Measurements from ENCODE around the gene FPGS.

The FPGS gene

DNA sequence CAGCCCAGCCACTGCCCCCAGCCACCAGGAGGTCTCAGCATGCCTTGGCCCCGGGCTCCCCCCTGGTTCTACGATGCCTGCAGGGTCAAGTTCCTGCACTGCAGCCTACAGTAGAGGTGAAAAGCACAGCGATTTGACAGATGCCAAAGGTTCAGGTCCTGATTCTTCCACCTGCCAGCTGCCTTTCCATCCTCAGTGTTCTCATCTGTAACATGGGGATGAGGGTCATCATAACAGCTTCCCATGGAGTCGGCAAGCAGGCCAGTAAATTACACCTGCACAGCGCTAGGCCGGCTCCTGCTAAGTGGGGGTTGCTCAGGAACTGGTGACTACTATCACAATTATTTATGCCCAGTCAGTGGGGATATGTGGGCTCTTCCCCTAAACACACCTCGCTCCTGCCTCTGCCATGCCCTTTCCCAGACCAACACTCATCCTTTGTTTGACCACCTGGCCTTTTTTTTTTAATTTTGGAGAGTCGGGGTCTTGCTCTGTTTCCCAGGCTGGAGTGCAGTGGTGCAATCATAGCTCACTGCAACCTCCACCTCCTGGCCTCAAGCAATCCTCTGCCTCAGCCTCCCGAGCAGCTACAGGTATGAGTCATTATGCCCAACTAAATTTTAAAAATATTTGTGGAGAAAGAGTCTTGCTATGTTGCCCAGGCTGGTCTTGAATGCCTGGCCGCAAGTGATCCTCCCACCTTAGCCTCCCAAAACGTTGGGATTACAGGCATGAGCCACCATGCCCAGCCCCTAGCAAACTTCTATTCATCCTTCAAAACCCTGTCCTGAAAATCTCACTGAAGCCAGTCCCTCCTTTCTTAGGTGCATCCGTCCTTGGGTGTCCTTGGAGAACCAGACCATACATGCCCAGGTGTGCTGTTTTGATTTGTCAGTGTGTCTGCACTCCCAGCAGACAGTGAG, 45.4 kb downstream of the FPGS start:
- H3K27ac Mint-ChIP-seq, result peak overlapping the region in 1 of 2 donors; percentile 46
- H3K27me3 Mint-ChIP-seq, result no peaks in the 10 kb centered on the region
- no peak for DNase-seq
- ATAC-seq, result no peak
- H3K9me3 Mint-ChIP-seq, result peaks cover 11 to 25% of the 10 kb centered on the region in 2 donors
- no peak overlapping the region for H3K4me3 Mint-ChIP-seq
- peaks cover 16% of the 10 kb centered on the region for H3K4me1 Mint-ChIP-seq

DNA sequence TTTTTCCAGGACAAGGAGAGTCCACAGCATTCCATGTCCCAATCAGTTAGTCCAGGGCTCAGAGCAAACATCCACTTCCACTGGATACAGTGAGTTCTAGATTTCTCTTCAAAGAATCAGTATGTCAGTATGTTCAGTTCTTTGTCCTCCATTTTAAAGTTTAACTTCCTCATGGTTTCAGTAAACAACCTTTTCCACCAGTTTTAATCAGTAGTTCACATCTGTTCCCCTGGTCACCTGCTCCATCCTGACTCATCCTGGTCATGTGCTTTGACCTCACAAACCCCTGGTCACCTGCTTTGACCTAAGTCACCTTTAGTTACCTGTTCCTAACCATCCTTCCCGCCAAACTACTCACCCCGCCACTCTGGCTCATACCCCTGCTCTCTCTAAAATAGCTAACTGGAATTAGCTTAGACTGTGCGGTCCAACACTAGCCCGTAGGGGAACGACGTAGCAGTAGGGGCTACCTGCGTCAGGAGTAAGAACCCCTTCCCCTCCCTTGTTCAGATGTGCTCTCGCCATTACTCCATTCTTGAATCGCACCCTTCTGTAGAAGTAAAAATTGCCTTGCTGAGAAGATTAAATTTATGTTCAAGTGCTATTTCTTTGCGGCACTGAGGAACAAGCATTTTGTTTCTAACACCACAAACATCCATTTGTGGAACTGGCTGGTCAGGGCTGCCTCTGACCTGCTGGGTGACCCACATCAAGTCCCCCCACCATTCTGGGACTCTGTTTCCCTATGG, 46.2 kb downstream of the FPGS start:
- H3K4me3 Mint-ChIP-seq, result no peak overlapping the region
- ATAC-seq (no peak), DNase-seq (no peak)
- H3K27ac Mint-ChIP-seq, result peak overlapping the region in 1 of 2 donors; percentile 28
- no peaks in the 10 kb centered on the region for H3K27me3 Mint-ChIP-seq
- H3K4me1 Mint-ChIP-seq, result peaks cover 24% of the 10 kb centered on the region
- peaks cover 11 to 25% of the 10 kb centered on the region in 2 donors for H3K9me3 Mint-ChIP-seq

DNA sequence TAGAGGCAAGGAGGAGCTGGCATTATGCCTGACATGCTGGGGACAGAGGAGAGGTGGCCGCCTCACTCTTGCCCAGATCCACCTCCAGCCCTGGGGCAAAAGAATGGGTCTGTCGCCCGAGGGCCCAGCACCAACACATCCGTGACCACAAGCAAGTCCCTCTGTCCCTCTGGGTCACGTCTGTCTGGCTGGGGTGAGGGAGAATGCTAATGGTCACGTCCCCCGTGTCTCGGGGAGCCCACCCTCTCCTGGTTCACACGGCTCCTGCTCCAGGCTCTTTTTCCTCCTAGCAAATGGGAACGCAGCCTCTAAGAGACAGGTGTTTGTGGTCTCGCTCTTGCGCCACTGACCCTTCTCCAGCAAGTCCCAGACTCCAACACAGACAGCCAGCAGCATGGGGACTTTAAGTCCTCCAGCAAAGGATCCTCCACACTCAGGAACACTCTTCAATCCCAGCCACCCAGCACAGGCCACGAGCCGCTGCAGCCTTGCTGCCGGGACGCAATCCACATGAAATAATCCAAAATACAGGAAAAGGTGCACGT, 47.7 kb downstream of the FPGS start:
- Mint-ChIP-seq H3K27ac (peak overlapping the region in 1 of 2 donors; percentile 15), H3K4me3 (no peak overlapping the region), H3K9me3 (peaks cover 11 to 25% of the 10 kb centered on the region in 2 donors), H3K27me3 (no peaks in the 10 kb centered on the region), H3K4me1 (peaks cover 35% of the 10 kb centered on the region)
- no peak for DNase-seq
- ATAC-seq, result no peak

DNA sequence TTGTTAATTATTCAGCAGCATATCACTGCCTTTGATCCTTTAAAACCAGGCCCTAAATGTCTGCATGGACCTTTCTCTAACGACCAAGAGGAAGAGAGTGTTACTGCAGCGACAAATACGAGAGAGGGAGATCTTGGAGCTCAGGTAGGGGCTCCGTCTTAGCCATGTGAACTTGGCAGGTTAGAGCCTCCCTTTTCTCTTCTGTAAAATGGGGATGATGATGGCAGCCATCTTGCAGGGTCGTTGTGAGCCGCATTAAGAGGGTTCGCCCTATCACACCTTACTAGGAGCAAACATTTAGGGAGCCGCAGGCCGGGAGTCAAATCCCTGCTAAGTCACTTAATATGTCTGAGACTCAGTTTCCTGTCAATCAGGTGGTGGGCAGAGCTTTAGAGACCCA, 50.1 kb downstream of the FPGS start:
- H3K27me3 Mint-ChIP-seq, result no peaks in the 10 kb centered on the region
- peak overlapping the region; percentile 27 to 65 for H3K27ac Mint-ChIP-seq

DNA sequence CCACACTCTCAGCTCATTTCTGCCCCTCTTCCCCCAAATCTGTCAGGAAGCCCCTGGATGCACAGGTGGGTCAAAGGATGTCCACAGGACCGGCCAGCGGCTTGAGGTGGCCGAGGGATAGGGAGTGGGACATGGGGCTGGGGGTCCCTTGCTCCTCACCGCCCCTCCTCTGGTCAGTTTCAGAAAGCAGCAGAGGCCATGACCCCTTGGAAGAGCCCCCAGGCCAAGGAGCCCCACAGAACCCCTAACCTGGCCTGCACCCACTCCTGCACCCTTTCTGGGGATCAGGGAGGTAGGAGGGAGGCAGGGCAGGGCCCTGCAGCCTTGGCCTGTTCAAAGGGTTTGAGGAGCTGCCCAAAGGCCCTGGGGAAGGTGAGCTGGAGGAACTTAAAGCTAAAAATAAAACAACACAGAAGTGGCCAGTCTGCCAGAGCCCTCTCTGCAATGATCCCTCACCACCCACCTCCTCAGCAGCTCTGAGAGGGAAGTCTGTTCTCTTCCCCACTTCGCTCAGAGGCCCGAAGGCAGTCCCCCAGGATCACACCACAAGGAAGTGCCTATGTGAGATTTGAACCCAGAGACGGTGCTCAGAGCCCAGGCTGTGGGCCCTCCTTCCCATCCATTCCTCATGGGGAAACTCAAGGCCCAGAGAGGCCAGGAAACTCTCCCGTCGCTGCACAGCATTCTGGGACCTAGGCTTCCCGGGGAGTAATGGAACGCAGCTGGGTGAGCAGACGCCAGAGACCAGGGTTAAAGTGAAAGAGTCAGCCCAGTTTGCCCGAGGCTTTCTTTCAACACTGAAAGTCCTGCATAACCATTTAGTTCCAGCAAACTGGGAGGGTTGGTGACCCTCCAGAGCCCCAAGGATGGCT, 50.9 kb downstream of the FPGS start:
- peak; percentile 29 for ATAC-seq
- no peak for DNase-seq
- H3K4me3 Mint-ChIP-seq, result peak overlapping the region; percentile 88 to 91
- peak overlapping the region; percentile 97 to 99 for H3K27ac Mint-ChIP-seq
- H3K4me1 Mint-ChIP-seq, result peaks cover 52% of the 10 kb centered on the region
- H3K9me3 Mint-ChIP-seq, result peaks cover 11 to 19% of the 10 kb centered on the region in 2 donors
- no peaks in the 10 kb centered on the region for H3K27me3 Mint-ChIP-seq

More for the DNA sequence above, 50.1 kb downstream of the FPGS start:
- DNase-seq (no peak), ATAC-seq (no peak)
- Mint-ChIP-seq H3K4me1 (peaks cover 48% of the 10 kb centered on the region), H3K4me3 (peak overlapping the region; percentile 88 to 91), H3K9me3 (peaks cover 11 to 25% of the 10 kb centered on the region in 2 donors)

DNA sequence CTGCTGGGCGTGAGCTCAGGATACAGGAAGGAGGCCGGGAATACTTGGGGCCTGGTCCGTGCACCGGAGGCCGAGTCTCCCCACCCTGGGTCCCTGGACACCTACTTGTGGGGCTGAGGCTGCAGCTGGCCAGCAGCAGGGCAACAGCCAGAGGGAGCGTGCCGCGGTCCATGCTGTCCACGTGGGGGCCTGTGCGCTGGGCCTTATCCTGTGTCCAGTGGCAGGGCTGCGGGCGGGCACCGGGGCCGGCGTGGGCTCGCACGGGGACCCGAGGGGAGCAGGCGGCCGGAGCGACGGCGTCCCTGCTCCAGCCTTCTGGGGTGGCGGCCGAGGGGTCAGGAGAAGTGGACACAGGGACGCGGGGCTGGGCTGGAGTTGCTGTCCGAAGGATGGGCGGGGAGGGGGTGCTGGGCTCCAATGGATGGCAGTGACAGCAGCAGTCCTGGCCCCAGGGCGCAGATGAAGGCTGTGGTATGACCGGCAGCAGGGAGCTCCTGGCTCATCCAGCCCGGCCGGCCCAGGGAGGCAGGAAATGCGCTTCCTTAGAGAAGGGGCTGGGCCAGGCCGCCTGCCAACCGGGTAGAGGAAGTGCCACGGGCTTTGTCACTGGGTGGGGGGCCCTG, 51.6 kb downstream of the FPGS start, which contains the start of gene ENG:
Gene ENG (minus strand): TSS at position 475 of the 623 bp plus-strand sequence. CDS start 303 bp downstream, at position 172.
- ATAC-seq (peak; percentile 77), DNase-seq (no peak)
- Mint-ChIP-seq H3K9me3 (peaks cover 7 to 12% of the 10 kb centered on the region in 2 donors), H3K27me3 (no peaks in the 10 kb centered on the region), H3K27ac (peak within 1 kb of the TSS; percentile 97 to 99), H3K4me1 (peaks cover 52% of the 10 kb centered on the region), H3K4me3 (peak within 1 kb of the TSS; percentile 88 to 91)

DNA sequence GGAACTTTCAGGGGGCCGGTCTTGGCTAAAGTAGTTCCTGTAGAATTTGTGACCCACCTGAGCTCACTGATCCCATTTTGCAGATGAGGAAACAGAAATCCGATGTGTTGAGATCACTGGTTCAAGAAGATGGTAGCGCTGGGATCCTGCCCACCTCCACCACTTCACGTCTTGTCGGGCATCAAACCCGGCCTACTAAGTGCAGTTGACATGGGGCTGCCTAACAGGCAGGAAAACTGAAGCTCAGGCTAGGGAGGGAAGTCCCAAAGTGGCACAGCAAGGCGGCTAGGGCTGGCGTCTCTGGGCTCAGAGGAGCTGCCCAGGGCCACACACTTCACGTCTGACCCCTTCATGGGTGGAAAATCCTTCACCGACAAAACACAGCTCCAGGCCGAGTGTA, 52.3 kb downstream of the FPGS start:
- ATAC-seq (no peak), DNase-seq (no peak)
- Mint-ChIP-seq H3K4me3 (peak overlapping the region; percentile 51 to 91), H3K27me3 (no peaks in the 10 kb centered on the region), H3K9me3 (peaks cover under 1 to 7% of the 10 kb centered on the region in 2 donors), H3K4me1 (peaks cover 52% of the 10 kb centered on the region), H3K27ac (peak overlapping the region; percentile 54 to 97)

DNA sequence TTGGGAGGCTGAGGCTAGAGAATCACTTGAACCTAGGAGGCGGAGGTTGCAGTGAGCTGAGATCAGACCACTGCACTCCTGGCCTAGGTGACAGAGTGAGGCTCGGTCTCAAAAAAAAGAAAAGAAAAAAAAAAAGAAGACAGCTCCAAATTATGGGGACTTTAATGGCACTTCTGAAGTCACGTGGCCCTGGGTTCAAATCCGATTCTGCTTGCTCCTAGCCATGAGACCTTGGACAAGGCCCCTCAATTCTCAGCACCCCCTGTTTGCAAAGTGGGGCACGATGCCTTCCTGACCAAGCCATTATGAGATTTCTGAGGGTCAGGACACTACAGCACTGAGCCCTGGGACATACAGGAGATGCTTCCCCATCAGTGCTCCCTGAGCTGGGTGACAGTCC, 52.8 kb downstream of the FPGS start:
- H3K4me3 Mint-ChIP-seq, result peak overlapping the region; percentile 51 to 91
- peaks cover 52% of the 10 kb centered on the region for H3K4me1 Mint-ChIP-seq
- H3K9me3 Mint-ChIP-seq, result peaks cover 0 to 2% of the 10 kb centered on the region in 2 donors
- DNase-seq (no peak), ATAC-seq (no peak)
- H3K27ac Mint-ChIP-seq, result peak overlapping the region; percentile 67 to 89
- no peaks in the 10 kb centered on the region for H3K27me3 Mint-ChIP-seq

DNA sequence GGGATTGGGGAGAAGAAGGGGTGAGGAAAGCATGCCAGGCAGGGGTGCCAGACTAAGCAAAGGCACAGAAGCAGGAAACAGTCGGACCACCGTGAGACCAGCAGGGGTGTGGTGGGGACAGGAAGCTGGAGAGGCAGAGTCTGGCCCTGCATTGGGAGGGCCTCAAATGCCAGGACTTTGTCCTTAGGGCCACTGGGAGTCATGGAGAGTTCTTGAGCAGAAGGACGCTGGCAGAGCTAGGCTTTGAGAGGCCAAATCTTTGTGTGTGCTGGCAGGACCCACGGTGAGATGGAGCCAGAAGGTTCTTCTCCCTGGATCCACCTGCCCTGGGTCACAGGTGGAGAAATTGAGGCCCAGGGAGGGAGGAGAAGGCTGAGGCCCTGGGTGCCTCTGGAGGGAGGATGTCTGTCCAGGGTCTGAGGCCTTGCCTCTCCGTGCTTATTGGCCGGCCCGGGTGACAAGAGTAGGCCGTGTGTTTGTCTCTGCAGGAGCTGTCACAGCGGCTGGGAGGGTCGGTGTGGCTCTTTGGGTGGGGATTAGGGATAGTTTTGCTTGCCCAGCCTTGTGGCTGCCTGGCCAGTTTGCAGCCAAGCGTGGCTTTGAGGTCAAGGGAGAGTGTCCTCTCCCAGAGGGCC, 53.5 kb downstream of the FPGS start:
- no peaks in the 10 kb centered on the region for H3K27me3 Mint-ChIP-seq
- peaks cover 53% of the 10 kb centered on the region for H3K4me1 Mint-ChIP-seq
- DNase-seq (no peak), ATAC-seq (no peak)
- H3K27ac Mint-ChIP-seq, result peak overlapping the region in 1 of 2 donors; percentile 12
- no peaks in the 10 kb centered on the region for H3K9me3 Mint-ChIP-seq
- H3K4me3 Mint-ChIP-seq, result no peak overlapping the region

DNA sequence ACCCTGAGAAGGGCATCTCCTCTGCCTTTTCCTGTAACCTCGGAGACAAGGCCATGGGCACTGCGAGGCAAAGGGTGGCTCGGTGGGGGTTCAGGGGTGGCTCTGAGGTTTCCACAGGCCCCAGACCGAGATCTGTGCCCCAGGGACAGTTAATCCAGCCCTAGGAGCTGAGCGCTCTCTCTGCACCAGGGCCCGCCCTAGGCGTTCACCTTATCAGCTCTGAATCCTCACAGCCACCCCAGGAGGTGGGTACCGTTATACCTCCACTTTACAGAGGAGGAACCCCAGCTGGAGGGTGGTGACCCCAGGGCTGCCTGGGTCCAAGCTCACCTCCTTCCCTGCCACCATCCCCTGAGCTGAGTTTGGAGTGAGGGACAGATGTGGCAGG, 54.0 kb downstream of the FPGS start:
- H3K27ac Mint-ChIP-seq, result no peak overlapping the region

DNA sequence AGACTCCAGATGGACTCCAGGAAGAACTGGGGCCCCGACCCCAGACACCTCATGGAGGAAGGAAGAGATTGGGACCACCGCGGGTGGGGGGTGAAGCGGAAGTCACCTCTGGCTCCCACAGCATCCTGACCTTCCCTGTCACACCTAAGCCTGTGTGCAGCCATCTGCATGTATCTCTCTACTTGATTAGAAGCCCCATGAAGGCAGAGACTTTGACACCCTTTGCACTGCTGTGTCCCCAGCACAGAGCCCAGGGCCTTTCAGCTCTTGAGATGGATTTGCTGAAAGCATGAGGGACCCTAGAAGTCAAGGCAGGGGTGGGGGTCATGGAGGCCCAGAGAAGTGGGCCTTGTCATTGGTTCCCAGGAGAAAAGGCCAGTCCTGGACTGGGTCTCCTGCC, 54.6 kb downstream of the FPGS start:
- no peaks in the 10 kb centered on the region for H3K27me3 Mint-ChIP-seq
- H3K4me1 Mint-ChIP-seq, result peaks cover 54% of the 10 kb centered on the region
- ATAC-seq (no peak), DNase-seq (no peak)
- no peaks in the 10 kb centered on the region for H3K9me3 Mint-ChIP-seq
- no peak overlapping the region for H3K4me3 Mint-ChIP-seq
- no peak overlapping the region for H3K27ac Mint-ChIP-seq

More for the DNA sequence above, 54.0 kb downstream of the FPGS start:
- Mint-ChIP-seq H3K4me3 (no peak overlapping the region), H3K9me3 (no peaks in the 10 kb centered on the region), H3K4me1 (peaks cover 54% of the 10 kb centered on the region), H3K27me3 (no peaks in the 10 kb centered on the region)
- ATAC-seq (no peak), DNase-seq (no peak)

DNA sequence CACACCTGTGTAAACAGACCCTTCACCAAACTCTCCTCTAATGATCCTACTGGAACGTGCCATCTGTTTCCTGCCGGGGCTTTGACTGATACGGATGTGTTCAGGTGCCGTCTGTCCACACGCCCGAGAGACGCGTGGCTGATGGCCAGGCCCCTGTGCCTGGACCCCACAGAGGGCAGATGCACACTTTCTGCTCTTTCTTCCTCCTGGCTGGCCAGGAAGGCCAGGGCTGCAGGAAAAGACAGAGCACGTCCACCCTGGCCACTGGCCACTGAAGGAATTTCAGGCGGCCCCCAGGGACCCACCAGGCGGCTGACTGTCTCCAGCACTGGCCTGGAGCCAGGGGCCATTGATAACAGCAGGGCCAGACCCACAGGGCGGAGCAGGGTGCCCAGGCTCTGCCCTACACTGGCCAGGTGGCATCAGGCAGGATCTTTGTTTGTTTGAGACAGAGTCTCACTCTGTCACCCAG, 55.4 kb downstream of the FPGS start:
- Mint-ChIP-seq H3K4me1 (peaks cover 55% of the 10 kb centered on the region), H3K4me3 (no peak overlapping the region), H3K27me3 (no peaks in the 10 kb centered on the region), H3K9me3 (no peaks in the 10 kb centered on the region), H3K27ac (no peak overlapping the region)
- DNase-seq (no peak), ATAC-seq (no peak)

DNA sequence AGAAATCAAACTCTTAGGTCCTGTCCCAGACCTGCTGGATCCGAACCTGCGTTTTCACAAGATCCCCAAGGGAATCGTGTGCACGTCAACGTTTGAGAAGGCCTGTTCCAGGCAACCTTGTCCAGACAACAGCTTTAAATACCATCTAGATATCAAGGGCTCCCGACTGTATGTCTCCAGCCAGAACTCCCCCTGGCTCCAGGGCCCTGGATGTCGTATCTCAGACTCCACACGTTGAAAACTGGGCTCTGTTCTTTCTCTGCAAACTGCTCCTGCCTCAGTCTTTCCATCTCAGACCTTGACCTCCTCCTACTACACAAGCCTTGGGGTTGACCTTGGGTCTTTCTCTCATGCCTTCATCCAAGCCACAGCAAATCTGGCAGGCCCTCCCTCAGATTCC, 57.6 kb downstream of the FPGS start:
- H3K27ac Mint-ChIP-seq, result no peak overlapping the region
- H3K9me3 Mint-ChIP-seq, result no peaks in the 10 kb centered on the region
- DNase-seq, result no peak
- H3K4me1 Mint-ChIP-seq, result peaks cover 43% of the 10 kb centered on the region
- ATAC-seq, result no peak
- no peaks in the 10 kb centered on the region for H3K27me3 Mint-ChIP-seq
- no peak overlapping the region for H3K4me3 Mint-ChIP-seq

DNA sequence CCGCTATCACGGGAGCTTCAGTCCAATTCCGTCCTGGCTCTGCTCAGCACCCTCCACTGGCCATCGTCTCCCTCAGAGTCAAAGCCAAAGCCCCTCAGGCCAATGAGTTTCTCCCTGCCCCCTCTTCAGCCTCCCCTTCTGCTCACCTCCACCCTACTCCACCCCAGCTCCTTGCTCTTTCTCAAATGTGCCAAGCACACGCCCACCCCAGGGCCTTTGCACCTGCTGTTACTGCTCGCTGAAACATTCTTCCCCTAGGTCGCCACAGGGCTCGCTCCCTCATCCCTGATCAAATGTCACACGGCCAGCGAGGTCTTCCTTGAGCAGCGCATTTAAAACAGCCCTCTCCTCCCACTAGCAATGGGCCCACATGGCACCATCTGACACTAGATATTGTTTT, 58.1 kb downstream of the FPGS start:
- H3K9me3 Mint-ChIP-seq, result no peaks in the 10 kb centered on the region
- H3K27me3 Mint-ChIP-seq, result no peaks in the 10 kb centered on the region
- H3K27ac Mint-ChIP-seq, result peak overlapping the region in 1 of 2 donors; percentile 75
- no peak for ATAC-seq
- peaks cover 43% of the 10 kb centered on the region for H3K4me1 Mint-ChIP-seq
- DNase-seq, result no peak
- no peak overlapping the region for H3K4me3 Mint-ChIP-seq
